HG03439 (cell line): ENCODE results near the gene GRM7.

Source experiments
- ATAC-seq: cut with Tn5 transposase; IDR thresholded peaks from one replicate; pipeline ENCODE4 v1.9.1; 2021; ENCODE audit warnings: mild to moderate bottlenecking, moderate library complexity; ENCODE audit not compliant: unreplicated experiment

GRM7 gene

GRCh38 chr3:7630925-7631324 is 770.0 kb downstream of the GRM7 start:
- no peak for ATAC-seq

GRCh38 chr3:7632305-7632704 is 771.4 kb downstream of the GRM7 start:
- ATAC-seq: no peak

GRCh38 chr3:7637694-7638093 is 776.8 kb downstream of the GRM7 start:
- ATAC-seq: no peak

- ATAC-seq: no peak
Measured at GRCh38 chr3:7638103-7638502, 777.2 kb downstream of the GRM7 start.

GRCh38 chr3:7640787-7641186 is 779.9 kb downstream of the GRM7 start:
- no peak for ATAC-seq

GRCh38 chr3:7646851-7647250 is 785.9 kb downstream of the GRM7 start:
- no peak for ATAC-seq

GRCh38 chr3:7650466-7650865 is 789.6 kb downstream of the GRM7 start:
- ATAC-seq: no peak

- ATAC-seq: no peak
Measured at GRCh38 chr3:7651274-7651673, 790.4 kb downstream of the GRM7 start.

- no peak for ATAC-seq
Measured at GRCh38 chr3:7657214-7658112, 796.5 kb downstream of the GRM7 start.

GRCh38 chr3:7658294-7658693 is 797.4 kb downstream of the GRM7 start:
- ATAC-seq: no peak

GRCh38 chr3:7659079-7659478 is 798.2 kb downstream of the GRM7 start:
- ATAC-seq: no peak

- ATAC-seq: no peak
Measured at GRCh38 chr3:7663771-7664170, 802.9 kb downstream of the GRM7 start.

GRCh38 chr3:7667774-7668173 is 806.9 kb downstream of the GRM7 start:
- ATAC-seq: no peak

- ATAC-seq: no peak
Measured at GRCh38 chr3:7669641-7670040, 808.7 kb downstream of the GRM7 start.

GRCh38 chr3:7678521-7678920 is 817.6 kb downstream of the GRM7 start:
- ATAC-seq: no peak

GRCh38 chr3:7682822-7683229 is 821.9 kb downstream of the GRM7 start:
- no peak for ATAC-seq

GRCh38 chr3:7683426-7683825 is 822.5 kb downstream of the GRM7 start:
- ATAC-seq: no peak

GRCh38 chr3:7684182-7684715 is 823.3 kb downstream of the GRM7 start:
- no peak for ATAC-seq

GRCh38 chr3:7687428-7688147 is 826.7 kb downstream of the GRM7 start:
- no peak for ATAC-seq

GRCh38 chr3:7692866-7693265 is 832.0 kb downstream of the GRM7 start:
- ATAC-seq: no peak

GRCh38 chr3:7693976-7694375 is 833.1 kb downstream of the GRM7 start:
- no peak for ATAC-seq

- ATAC-seq: no peak
Measured at GRCh38 chr3:7695049-7695448, 834.1 kb downstream of the GRM7 start.
